HuH-7.5 (cell line): ENCODE data around the gene ELOA.
"Not testable (repeated sequence)": the region's sequence is repeated elsewhere in the genome, so short reads cannot be mapped to it uniquely, and the experiment has no call there.

Source experiments
- DNase-seq: peaks from one replicate; pipeline ENCODE4 v3.0.0; 2011; ENCODE audit warnings: low spot score

ELOA gene

GRCh38 chr1:23801338-23801748, 58.1 kb downstream of the ELOA start:
- no peak for DNase-seq

GRCh38 chr1:23801876-23802275, 58.6 kb downstream of the ELOA start:
- DNase-seq: no peak

- not testable (repeated sequence) for DNase-seq
Measured at GRCh38 chr1:23802809-23803342, 59.6 kb downstream of the ELOA start.

GRCh38 chr1:23803674-23804073, 60.4 kb downstream of the ELOA start:
- DNase-seq: no peak

GRCh38 chr1:23804183-23804835, 61.0 kb downstream of the ELOA start:
- DNase-seq: no peak

- no peak for DNase-seq
Measured at GRCh38 chr1:23805025-23805424, 61.8 kb downstream of the ELOA start.

GRCh38 chr1:23806280-23806679, 63.0 kb downstream of the ELOA start:
- DNase-seq: no peak

GRCh38 chr1:23807453-23807852, 64.2 kb downstream of the ELOA start:
- no peak for DNase-seq

GRCh38 chr1:23809751-23810171, 66.5 kb downstream of the ELOA start:
- peak; percentile 66 for DNase-seq

GRCh38 chr1:23810818-23811540, 67.7 kb downstream of the ELOA start:
- peak; percentile 42 for DNase-seq
